HFF-Myc (cell line): ENCODE measurements around the gene CPLX1.

ENCODE experiments used
- DNase-seq: peaks from one replicate; pipeline ENCODE4 v3.0.0-alpha.2; 2011; ENCODE audit warnings: low read depth; ENCODE audit errors: extremely low read depth
- H3K4me3 ChIP-seq: replicated peaks from 2 replicates; pipeline ENCODE4 v1.5.1; 2011; ENCODE audit warnings: low read depth, mild to moderate bottlenecking, control low read depth, low read length
- TF ChIP-seq, protein P1 (sequence below): IDR thresholded peaks from 2 replicates; pipeline ENCODE4 v1.5.1; 2012; ENCODE audit warnings: mild to moderate bottlenecking, low read depth, low read length, control low read depth; ENCODE audit errors: missing control alignments

CPLX1 gene

GRCh38 chr4:849478-850175 lies 23.7 kb upstream of the CPLX1 start:
- no peak for DNase-seq
- no peak overlapping the region for H3K4me3 ChIP-seq
- TF ChIP-seq, protein P1, sequence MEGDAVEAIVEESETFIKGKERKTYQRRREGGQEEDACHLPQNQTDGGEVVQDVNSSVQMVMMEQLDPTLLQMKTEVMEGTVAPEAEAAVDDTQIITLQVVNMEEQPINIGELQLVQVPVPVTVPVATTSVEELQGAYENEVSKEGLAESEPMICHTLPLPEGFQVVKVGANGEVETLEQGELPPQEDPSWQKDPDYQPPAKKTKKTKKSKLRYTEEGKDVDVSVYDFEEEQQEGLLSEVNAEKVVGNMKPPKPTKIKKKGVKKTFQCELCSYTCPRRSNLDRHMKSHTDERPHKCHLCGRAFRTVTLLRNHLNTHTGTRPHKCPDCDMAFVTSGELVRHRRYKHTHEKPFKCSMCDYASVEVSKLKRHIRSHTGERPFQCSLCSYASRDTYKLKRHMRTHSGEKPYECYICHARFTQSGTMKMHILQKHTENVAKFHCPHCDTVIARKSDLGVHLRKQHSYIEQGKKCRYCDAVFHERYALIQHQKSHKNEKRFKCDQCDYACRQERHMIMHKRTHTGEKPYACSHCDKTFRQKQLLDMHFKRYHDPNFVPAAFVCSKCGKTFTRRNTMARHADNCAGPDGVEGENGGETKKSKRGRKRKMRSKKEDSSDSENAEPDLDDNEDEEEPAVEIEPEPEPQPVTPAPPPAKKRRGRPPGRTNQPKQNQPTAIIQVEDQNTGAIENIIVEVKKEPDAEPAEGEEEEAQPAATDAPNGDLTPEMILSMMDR: no peak

- TF ChIP-seq, protein P1: no peak
- no peak for DNase-seq
- no peak overlapping the region for H3K4me3 ChIP-seq
These were observed 23.0 kb upstream of the CPLX1 start for GRCh38 chr4:848803-849477.

GRCh38 chr4:848307-848691 lies 22.4 kb upstream of the CPLX1 start:
- no peak for DNase-seq
- TF ChIP-seq, protein P1: no peak
- H3K4me3 ChIP-seq: no peak overlapping the region

- H3K4me3 ChIP-seq: no peak overlapping the region
- no peak for DNase-seq
- TF ChIP-seq, protein P1: no peak
These were observed 19.9 kb upstream of the CPLX1 start for GRCh38 chr4:845836-846251.

DNA sequence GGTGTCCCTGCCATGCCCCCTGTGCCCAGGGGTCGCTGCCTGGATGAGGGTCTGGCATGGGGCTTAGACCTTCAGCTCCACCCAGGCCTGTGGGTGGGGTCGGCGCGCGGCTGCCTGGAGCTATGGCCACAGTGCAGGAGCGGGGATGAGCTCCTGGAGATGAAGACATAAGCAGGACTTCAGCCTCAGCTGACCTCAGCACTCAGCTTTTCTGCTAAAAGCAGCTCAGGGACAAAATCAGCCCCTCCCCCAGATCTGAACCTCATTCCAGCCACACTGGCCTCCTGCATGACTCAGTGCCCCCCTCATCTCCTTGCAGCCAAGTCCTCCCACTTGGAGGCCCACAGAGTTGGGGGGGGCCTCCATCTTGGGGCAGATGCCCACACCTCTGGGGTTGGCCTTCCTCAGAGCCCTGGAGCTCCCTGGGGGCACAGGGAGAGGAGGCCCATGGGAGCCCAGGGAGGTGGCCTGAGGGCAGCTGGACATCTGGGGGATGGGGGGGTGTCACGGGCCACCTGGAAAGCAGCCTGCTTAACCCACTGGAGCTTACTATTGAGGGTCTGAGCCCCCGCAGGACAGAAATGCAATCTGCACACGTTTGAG lies 19.4 kb upstream of the CPLX1 start:
- TF ChIP-seq, protein P1: no peak

DNA sequence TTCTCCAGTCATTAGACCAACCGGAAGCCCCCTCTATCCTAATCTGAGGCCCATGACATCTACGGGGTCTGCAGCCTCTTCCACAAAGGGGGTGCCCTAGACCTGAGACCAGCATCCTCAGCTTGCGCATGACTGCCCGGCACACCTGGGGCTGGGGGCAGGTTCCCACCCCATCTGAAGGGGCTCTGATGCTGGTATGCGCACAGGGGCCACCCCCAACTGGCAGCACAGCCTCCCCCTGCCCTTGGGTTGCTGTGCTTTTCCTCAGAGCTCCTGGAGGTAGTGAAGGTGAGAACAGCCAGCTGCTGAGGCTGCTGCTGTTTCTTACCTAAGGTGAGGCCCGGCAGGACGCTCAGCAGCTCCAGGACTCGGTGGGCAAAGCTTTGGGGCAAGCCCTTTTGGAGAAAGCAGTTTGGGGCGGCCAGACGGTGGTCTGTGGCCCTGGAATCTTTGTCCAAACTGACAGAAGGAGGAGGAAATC lies 18.9 kb upstream of the CPLX1 start:
- no peak for DNase-seq
- TF ChIP-seq, protein P1: no peak
- H3K4me3 ChIP-seq: no peak overlapping the region

More for the DNA sequence above, 19.4 kb upstream of the CPLX1 start:
- no peak overlapping the region for H3K4me3 ChIP-seq
- no peak for DNase-seq
